ENCODE measurements around the gene SDHC. TPM values are rescaled to one million over a fixed set of nuclear protein-coding genes. Genes with fewer than 3 reads are reported as not detected.

SDHC gene
- total and polyA plus RNA-seq, 2 of the 13 experiments (the other 11 are each of a cell fraction or from before 2014, with no cell fraction given) = 27.1 to 229 TPM

DNA sequence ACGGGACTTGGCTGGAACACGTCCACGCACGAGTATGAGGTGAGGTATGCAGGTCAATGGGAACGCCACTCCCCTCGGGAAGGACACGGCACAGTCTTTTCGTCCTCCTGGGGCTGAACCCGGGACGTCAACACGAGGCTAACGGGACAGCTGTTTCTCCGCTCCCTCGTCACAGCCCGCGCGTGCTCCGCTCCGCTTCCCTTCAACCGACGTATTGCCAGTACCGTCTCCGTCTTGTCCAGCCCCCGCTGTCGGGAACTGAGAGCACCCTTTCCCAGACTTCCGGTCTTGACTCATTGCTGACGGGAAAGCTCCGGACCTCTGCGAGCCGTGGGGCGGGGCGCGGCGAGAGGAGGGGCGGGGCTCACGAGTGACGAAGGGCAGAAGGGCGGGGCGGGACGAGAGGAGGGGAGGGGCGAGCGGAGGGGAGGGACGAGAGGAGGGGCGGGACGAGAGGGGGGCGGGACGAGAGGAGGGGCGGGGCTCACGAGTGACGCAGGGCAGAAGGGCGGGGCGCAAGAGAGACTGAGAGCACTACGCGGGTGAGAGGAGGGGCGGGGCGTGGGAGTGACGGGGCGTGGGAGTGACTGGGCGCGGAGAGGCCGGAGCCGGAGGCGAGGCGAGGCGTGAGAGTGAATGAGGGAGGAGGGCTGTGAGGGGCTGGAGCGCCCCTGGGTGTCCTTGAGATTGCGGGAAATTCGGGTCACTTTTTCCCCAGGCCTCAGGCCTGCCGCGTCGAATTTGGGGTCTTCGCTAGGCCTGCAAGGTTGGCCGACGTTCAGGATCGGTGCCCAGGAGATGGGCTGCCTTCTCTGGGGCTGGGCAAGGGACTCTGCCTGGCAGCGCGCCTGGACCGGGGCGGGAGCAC lies 75.7 kb downstream of the SDHC start (continued):
- TF ChIP-seq, protein P1, sequence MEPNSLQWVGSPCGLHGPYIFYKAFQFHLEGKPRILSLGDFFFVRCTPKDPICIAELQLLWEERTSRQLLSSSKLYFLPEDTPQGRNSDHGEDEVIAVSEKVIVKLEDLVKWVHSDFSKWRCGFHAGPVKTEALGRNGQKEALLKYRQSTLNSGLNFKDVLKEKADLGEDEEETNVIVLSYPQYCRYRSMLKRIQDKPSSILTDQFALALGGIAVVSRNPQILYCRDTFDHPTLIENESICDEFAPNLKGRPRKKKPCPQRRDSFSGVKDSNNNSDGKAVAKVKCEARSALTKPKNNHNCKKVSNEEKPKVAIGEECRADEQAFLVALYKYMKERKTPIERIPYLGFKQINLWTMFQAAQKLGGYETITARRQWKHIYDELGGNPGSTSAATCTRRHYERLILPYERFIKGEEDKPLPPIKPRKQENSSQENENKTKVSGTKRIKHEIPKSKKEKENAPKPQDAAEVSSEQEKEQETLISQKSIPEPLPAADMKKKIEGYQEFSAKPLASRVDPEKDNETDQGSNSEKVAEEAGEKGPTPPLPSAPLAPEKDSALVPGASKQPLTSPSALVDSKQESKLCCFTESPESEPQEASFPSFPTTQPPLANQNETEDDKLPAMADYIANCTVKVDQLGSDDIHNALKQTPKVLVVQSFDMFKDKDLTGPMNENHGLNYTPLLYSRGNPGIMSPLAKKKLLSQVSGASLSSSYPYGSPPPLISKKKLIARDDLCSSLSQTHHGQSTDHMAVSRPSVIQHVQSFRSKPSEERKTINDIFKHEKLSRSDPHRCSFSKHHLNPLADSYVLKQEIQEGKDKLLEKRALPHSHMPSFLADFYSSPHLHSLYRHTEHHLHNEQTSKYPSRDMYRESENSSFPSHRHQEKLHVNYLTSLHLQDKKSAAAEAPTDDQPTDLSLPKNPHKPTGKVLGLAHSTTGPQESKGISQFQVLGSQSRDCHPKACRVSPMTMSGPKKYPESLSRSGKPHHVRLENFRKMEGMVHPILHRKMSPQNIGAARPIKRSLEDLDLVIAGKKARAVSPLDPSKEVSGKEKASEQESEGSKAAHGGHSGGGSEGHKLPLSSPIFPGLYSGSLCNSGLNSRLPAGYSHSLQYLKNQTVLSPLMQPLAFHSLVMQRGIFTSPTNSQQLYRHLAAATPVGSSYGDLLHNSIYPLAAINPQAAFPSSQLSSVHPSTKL (CRISPR knock-in tag; IDR thresholded peaks at IDR 0.05) = peak; percentile 63
- TF ChIP-seq ZNF275 (CRISPR knock-in tag; IDR thresholded peaks at IDR 0.05; ENCODE audit: borderline replicate concordance) (peak; percentile 48; the same call in 1 of the 2 replicates), MIER3 (CRISPR knock-in tag; IDR thresholded peaks at IDR 0.05; ENCODE audit: borderline replicate concordance) (peak; percentile 49; the same call in 1 of the 2 replicates), SALL1 (CRISPR knock-in tag; IDR thresholded peaks at IDR 0.05) (peak; percentile 79), ZSCAN20 (CRISPR knock-in tag; IDR thresholded peaks at IDR 0.05; ENCODE audit: borderline replicate concordance) (0 out of 2 replicates have a peak, but pooled peaks have one; percentile 35), DRAP1 (CRISPR knock-in tag; IDR thresholded peaks at IDR 0.05) (peak; percentile 75; the same call in 1 of the 2 replicates), ARNT2 (CRISPR knock-in tag; IDR thresholded peaks at IDR 0.05; ENCODE audit: low read depth) (peak; percentile 61; the same call in 1 of the 2 replicates), ZNF746 (CRISPR knock-in tag; IDR thresholded peaks at IDR 0.05) (0 out of 2 replicates have a peak, but pooled peaks have one; percentile 8), KAT7 (CRISPR knock-in tag; IDR thresholded peaks at IDR 0.05; ENCODE audit: borderline replicate concordance) (peak; percentile 77; the same call in 1 of the 2 replicates), TBX2 (CRISPR knock-in tag; IDR thresholded peaks at IDR 0.05; ENCODE audit: borderline replicate concordance) (peak; percentile 69; the same call in 1 of the 2 replicates), DR1 (CRISPR knock-in tag; IDR thresholded peaks at IDR 0.05) (0 out of 2 replicates have a peak, but pooled peaks have one; percentile 48), POLR2AphosphoS5 (IDR thresholded peaks at IDR 0.05; ENCODE audit: low read depth, low read length) (peak; percentile 92), ZNF510 (CRISPR knock-in tag; IDR thresholded peaks at IDR 0.05; ENCODE audit: low read depth) (no peak), HINFP (CRISPR knock-in tag; IDR thresholded peaks at IDR 0.05; ENCODE audit: low read depth) (no peak), ZNF75D (CRISPR knock-in tag; IDR thresholded peaks at IDR 0.05; ENCODE audit: borderline replicate concordance) (no peak), RELA (CRISPR knock-in tag; IDR thresholded peaks at IDR 0.05) (0 out of 2 replicates have a peak, but pooled peaks have one; percentile 85), ZNF329 (CRISPR knock-in tag; IDR thresholded peaks at IDR 0.05; ENCODE audit: low read depth) (no peak; the same call in 1 of the 2 replicates)
- TF ChIP-seq, protein P2, sequence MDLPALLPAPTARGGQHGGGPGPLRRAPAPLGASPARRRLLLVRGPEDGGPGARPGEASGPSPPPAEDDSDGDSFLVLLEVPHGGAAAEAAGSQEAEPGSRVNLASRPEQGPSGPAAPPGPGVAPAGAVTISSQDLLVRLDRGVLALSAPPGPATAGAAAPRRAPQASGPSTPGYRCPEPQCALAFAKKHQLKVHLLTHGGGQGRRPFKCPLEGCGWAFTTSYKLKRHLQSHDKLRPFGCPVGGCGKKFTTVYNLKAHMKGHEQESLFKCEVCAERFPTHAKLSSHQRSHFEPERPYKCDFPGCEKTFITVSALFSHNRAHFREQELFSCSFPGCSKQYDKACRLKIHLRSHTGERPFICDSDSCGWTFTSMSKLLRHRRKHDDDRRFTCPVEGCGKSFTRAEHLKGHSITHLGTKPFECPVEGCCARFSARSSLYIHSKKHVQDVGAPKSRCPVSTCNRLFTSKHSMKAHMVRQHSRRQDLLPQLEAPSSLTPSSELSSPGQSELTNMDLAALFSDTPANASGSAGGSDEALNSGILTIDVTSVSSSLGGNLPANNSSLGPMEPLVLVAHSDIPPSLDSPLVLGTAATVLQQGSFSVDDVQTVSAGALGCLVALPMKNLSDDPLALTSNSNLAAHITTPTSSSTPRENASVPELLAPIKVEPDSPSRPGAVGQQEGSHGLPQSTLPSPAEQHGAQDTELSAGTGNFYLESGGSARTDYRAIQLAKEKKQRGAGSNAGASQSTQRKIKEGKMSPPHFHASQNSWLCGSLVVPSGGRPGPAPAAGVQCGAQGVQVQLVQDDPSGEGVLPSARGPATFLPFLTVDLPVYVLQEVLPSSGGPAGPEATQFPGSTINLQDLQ (CRISPR knock-in tag; IDR thresholded peaks at IDR 0.05) = peak; percentile 21; the same call in 1 of the 2 replicates
